Epithelial cell of prostate (primary cell): ENCODE results near the gene KRTAP9-1.
A peak's percentile ranks its signal among the peaks of the same experiment; 100 is the strongest.
"Not testable (repeated sequence)": the region's sequence is repeated elsewhere in the genome, so short reads cannot be mapped to it uniquely, and the experiment has no call there.

Experiments used
- DNase-seq: peaks from one replicate; pipeline ENCODE4 v3.0.0-alpha.2; 2011; ENCODE audit warnings: low read depth, low spot score
- H3K27ac ChIP-seq: fragments of 450-650 bp; 2 replicates; pipeline ENCODE4 v1.5.1; 2017; ENCODE audit warnings: mild to moderate bottlenecking

Gene KRTAP9-1, protein sequence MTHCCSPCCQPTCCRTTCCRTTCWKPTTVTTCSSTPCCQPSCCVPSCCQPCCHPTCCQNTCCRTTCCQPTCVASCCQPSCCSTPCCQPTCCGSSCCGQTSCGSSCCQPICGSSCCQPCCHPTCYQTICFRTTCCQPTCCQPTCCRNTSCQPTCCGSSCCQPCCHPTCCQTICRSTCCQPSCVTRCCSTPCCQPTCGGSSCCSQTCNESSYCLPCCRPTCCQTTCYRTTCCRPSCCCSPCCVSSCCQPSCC

DNA sequence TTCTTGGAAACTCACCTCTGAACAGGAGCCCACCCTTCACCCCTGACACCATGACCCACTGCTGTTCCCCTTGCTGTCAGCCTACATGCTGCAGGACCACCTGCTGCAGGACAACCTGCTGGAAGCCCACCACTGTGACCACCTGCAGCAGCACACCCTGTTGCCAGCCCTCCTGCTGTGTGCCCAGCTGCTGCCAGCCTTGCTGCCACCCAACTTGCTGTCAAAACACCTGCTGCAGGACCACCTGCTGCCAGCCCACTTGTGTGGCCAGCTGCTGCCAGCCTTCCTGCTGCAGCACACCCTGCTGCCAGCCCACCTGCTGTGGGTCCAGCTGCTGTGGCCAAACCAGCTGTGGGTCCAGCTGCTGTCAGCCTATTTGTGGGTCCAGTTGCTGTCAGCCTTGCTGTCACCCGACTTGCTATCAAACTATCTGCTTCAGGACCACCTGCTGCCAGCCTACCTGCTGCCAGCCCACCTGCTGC lies at the start of gene KRTAP9-1:
Gene KRTAP9-1, plus strand, starts transcription at position 51 of the 482 bp plus-strand sequence. Its CDS starts 0 bp downstream, at position 51.
- not testable (repeated sequence) for H3K27ac ChIP-seq

GRCh38 chr17:41140360-41141131 lies 49.1 kb upstream of the KRTAP9-1 start, which contains the start of gene KRTAP4-6:
Gene KRTAP4-6, minus strand, starts transcription at chr17:41140544. Its CDS starts 57 bp downstream, at chr17:41140487.
- peak within 1 kb of the TSS; percentile 55 for H3K27ac ChIP-seq
- peak; percentile 95 for DNase-seq

More for the DNA sequence above, at the start of gene KRTAP9-1:
- DNase-seq: not testable (repeated sequence)

DNA sequence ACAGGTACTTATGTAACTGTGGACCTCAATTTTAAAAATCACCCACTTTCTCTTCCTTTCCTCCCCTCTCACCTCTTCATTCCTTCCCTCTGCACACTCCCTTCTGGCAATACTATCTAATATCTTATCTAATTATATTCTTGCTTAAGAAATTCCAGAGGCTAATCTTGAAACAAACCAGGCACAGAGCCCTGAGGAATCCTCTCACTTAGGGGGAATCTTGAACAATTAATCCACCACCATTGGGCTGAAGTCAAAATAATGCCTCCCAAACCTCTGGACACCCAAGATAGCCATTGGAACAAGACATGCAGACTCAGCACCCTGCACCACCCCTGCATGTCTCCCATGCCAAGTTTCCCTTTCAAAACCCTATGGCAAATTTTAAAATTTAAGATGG lies 48.3 kb upstream of the KRTAP9-1 start:
- peak overlapping the region; percentile 55 for H3K27ac ChIP-seq
- DNase-seq: no peak

- no peak overlapping the region for H3K27ac ChIP-seq
- DNase-seq: no peak
Measured at GRCh38 chr17:41144846-41145245, 44.8 kb upstream of the KRTAP9-1 start.

DNA sequence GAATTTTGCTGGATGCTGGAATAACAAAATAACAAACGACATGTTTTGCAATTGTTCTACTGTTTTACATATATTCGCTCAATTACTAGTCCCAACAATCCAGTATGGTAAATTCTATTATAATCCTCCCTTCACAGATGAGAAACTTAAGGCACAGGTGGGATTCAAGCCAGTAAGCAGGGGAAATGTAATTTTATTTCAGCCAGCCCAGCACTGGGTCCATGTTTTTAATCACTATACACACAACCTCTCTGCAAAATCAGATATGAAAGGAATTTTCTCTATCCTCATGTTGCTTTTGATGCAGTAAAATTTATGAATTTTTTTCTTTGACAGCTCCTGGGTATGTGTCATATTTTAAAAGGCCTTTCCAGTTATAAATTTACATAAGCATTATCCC lies 44.4 kb upstream of the KRTAP9-1 start:
- DNase-seq: no peak
- H3K27ac ChIP-seq: no peak overlapping the region

GRCh38 chr17:41147531-41148204 lies 42.0 kb upstream of the KRTAP9-1 start:
- no peak overlapping the region for H3K27ac ChIP-seq
- DNase-seq: no peak

DNA sequence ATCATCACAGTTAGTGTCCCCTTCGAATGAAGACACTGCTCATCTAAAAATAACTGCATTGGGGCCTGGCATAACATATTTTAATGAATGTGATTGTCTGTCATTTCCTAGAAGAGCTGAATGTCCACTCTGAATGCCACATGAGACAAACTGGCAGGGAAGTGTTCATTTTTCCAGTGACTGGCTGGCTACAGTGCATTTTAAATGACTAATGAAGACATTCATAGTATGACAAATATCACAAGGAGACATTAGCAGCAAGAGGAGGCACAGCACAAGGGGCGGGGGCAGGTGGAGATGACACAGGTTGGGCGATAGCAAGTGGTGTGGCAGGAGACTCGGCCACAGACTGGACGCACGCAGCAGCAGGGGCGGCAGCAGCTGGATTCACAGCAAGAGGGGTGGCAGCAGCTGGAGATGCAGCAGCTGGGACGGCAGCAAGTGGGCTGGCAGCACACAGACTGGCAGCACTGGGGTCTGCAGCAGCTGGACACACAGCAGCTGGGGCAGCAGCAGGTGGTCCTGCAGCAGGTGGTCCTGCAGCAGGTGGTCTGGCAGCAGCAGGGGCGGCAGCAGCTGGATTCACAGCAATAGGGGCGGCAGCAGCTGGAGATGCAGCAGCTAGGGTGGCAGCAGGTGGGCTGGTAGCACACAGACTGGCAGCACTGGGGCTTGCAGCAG lies 40.6 kb upstream of the KRTAP9-1 start:
- DNase-seq, H3K27ac ChIP-seq: not testable (repeated sequence)

- DNase-seq: no peak
- H3K27ac ChIP-seq: no peak within 1 kb of the TSS
Measured at GRCh38 chr17:41149652-41149985, 40.1 kb upstream of the KRTAP9-1 start, which contains the start of gene KRTAP4-5. Gene KRTAP4-5, minus strand, starts transcription at chr17:41149825. Its CDS starts 58 bp downstream, at chr17:41149767.

DNA sequence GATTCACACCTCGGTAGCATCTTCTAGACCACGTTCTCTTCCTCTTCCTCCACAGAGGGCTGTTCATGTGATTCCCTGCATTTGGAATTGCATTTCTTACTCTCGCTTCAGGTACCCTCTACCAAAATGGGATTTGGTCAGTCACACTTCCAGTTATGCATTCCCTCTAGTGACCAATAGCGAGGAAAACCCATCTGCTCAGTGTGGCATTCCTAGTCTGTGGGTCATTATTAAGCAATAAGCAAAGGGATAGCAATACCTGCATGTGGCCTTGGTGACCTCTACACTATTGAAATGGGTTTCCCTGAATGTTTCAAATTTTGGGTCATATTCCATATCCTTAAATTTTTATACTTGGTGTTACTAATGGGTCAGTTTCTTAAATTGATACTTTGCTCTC lies 39.7 kb upstream of the KRTAP9-1 start:
- DNase-seq: no peak
- H3K27ac ChIP-seq: no peak overlapping the region

DNA sequence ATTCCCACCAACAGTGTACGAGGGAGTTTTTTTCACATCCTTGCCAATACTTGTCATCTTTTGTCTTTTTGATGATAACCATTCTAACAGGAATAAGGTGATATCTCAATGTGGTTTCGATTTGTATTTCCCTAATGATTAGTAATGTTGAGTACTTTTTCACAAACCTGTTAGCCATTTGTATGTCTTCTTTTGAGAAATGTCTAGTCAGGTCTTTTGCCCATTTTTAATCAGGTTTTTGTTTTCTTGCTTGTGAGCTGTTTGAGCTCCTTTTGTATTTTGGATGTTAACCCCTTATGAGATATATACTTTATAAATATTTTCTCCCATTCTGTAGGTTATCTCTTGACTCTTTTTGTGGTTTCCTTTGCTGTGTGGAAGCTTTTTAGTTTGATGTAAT lies 38.2 kb upstream of the KRTAP9-1 start:
- no peak overlapping the region for H3K27ac ChIP-seq
- DNase-seq: no peak

DNA sequence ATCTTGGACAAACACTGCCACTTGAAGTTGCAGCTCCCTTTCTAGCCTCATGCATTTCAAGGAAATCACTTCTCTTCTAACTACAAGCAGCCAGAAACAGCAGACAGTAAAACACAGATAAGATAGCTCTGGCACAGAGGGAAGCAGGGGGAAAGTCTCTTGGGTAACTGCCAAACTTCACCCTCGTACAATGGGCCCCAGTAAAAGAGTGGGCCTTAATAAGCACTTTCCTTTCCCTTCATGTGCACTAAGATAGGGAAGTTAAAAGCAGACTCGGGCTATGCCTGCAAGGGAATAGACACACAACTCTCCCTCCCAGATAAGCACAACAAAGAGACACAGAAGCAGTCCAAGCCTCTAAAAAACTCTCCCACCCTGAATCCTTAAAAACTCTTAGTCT lies 35.8 kb upstream of the KRTAP9-1 start:
- no peak for DNase-seq
- H3K27ac ChIP-seq: no peak overlapping the region

GRCh38 chr17:41160190-41160589 lies 29.5 kb upstream of the KRTAP9-1 start:
- not testable (repeated sequence) for H3K27ac ChIP-seq, DNase-seq

GRCh38 chr17:41160648-41161047 lies 29.0 kb upstream of the KRTAP9-1 start, which contains the start of gene KRTAP4-4:
Gene KRTAP4-4, minus strand, starts transcription at chr17:41160748. Its CDS starts 57 bp downstream, at chr17:41160691.
- DNase-seq: no peak
- no peak within 1 kb of the TSS for H3K27ac ChIP-seq

GRCh38 chr17:41163828-41164227 lies 25.9 kb upstream of the KRTAP9-1 start:
- DNase-seq: no peak

DNA sequence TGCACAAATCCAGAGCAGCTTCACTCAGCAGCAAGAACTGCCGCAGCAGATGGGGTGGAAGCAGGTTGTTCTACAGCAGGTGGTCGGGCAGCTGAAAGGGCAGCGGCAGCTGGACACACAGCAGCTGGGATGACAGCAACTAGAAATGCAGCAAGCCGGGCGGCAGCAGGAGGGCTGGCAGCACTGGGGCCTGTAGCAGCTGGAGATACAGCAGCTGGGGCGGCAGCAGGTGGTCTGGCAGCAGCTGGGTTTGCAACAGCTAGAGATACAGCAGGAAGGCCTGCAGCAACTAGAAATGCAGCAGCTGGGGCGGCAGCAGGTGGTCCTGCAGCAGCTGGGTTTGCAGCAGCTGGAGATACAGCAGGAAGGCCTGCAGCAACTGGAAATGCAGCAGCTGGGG lies 22.1 kb upstream of the KRTAP9-1 start:
- H3K27ac ChIP-seq: no peak overlapping the region
- no peak for DNase-seq

More at GRCh38 chr17:41163828-41164227, 25.9 kb upstream of the KRTAP9-1 start:
- no peak overlapping the region for H3K27ac ChIP-seq

DNA sequence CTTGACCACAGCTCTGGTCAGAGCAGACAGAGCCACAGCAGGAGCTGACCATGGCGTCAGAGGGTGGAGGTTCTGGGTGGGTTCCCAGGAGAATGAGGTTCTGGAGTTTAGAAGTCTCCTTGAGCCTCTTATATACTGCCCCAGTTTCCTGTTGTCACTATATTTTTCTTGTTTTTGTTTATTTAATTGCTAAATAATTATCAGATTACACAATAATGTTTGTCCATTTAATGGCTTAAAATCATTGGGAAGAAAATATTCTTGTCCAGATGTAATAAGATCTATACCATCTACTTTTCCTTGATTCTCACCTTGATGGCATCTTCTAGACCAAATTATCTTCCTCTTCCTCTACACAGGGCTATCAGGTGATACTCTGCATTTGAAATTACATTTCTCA lies 21.6 kb upstream of the KRTAP9-1 start, which contains the start of gene KRTAP4-3:
Gene KRTAP4-3, minus strand, starts transcription at position 101 of the 400 bp plus-strand sequence. Its CDS starts 49 bp downstream, at position 52.
- H3K27ac ChIP-seq: no peak within 1 kb of the TSS

GRCh38 chr17:41171886-41172285 lies 17.8 kb upstream of the KRTAP9-1 start:
- H3K27ac ChIP-seq: no peak overlapping the region
- DNase-seq: no peak

More for the DNA sequence above, 21.6 kb upstream of the KRTAP9-1 start, which contains the start of gene KRTAP4-3:
- DNase-seq: no peak

DNA sequence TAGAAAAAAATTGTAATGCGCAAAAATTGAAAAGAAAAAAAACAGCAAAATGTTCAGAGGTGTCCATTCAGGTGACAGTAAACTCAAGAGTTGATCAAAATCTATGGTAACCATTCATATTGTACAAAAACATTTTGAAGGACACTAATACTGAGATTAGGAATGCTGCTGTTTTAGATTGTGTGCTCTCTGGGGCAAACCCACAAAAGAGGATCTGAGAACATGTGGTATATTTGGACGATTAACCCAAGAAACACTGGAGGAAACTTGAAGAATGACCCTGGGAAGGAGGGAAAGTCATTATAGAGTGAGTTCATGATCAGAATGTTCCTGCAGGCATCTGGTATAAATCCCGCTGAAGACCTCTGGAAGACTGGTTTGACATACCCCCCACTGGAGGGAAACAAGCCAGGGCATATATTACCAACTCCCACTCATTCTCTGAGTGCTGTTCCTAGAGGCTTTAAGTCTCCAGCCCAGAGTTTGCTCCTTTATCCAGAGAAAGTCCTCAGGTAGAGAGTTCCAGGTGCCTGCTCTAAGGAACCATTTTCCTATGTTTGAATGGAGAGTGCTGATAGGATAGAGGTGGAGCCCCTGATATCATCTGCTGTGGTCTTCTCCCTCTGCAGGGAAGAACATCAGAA lies 12.8 kb upstream of the KRTAP9-1 start:
- DNase-seq: no peak
- no peak overlapping the region for H3K27ac ChIP-seq

DNA sequence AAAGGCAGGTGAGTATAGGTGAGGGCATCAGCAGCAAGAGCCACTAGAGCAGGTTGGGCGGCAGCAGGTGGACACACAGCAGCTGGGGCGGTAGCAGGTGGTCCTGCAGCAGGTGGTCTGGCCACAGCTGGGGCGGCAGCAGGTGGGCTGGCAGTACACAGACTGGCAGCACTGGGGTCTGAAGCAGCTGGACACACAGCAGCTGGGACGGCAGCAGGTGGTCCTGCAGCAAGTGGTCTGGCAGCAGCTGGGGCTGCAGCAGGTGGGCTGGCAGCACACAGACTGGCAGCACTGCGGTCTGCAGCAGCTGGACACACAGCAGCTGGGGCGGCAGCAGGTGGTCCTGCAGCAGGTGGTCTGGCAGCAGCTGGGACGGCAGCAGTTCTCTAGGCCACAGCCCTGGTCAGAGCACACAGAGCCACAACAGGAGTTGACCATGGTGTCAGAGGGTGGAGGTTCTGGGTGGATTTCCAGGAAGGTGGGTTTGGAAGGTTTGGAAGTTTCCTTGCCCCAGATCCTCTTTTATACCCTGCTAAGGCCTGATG lies 11.9 kb upstream of the KRTAP9-1 start, which contains the start of gene KRTAP4-2:
Gene KRTAP4-2, minus strand, starts transcription at position 495 of the 545 bp plus-strand sequence. Its CDS starts 57 bp downstream, at position 438.
- peak within 1 kb of the TSS; percentile 60 for H3K27ac ChIP-seq

More for the DNA sequence above, 11.9 kb upstream of the KRTAP9-1 start, which contains the start of gene KRTAP4-2:
- DNase-seq: no peak
